AG09319 (cell line): Measurements from ENCODE around the gene HAPLN3.
"Not testable (repeated sequence)": the region's sequence is repeated elsewhere in the genome, so short reads cannot be mapped to it uniquely, and the experiment has no call there.

Experiments
- DNase-seq: peaks from one replicate; pipeline ENCODE4 v3.0.0-alpha.2; 2010; ENCODE audit warnings: low read depth; ENCODE audit errors: extremely low read depth
- CTCF ChIP-seq: IDR thresholded peaks from 2 replicates; pipeline ENCODE4 v1.5.1; 2011; ENCODE audit warnings: low read depth, mild to moderate bottlenecking, inconsistent platforms, low read length, moderate library complexity

Gene HAPLN3

DNA sequence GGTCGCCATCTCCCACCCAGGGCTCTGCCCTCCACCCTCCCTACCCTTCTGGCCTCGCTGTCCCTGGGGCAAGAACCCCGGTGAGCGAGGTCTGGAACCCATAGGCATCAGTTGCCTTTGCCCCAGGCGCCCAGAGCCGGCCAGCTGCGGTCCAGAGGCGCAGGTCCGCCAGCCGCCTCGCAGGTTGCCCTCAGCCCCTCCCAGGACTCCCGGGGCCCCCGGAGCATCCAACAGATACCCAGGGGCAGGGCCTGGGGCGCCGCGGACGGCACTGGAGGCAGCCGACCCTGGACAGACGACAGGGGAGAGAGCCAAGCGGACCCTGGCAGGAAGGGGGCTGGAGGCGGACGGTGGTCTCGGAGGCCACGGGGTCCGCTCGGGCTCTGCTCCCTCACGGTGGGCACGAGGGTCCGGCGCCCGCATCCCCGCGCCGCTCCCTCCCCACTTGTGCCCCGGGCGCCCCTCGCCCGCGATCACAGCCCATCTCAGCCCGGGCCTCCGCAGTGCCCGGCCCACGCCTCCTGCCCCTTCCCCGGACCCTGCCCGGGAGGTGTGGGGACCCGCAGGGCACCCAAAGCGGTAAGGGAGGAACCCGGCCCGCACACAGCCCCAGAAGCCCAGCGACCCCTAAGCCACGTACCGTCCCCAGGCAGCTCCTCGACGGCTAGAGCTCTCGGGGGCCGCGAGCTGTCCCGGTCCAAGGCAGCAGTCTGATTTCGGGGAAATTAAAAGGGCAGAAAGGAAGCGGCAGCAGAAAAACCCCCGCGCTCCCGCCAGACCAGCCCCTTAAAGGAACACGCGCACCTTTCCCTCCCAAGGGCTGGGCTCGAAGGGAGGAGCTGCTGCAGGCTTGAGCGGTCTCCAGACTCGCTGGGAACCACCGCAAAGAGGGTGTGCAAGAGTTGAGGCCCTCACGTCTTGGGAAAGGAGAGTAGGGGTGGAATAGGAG lies at the start of gene HAPLN3:
Gene HAPLN3, minus strand, starts transcription at position 726 of the 949 bp plus-strand sequence. CDS start 8,246 bp downstream, outside the sequence.
- DNase-seq, result no peak

DNA sequence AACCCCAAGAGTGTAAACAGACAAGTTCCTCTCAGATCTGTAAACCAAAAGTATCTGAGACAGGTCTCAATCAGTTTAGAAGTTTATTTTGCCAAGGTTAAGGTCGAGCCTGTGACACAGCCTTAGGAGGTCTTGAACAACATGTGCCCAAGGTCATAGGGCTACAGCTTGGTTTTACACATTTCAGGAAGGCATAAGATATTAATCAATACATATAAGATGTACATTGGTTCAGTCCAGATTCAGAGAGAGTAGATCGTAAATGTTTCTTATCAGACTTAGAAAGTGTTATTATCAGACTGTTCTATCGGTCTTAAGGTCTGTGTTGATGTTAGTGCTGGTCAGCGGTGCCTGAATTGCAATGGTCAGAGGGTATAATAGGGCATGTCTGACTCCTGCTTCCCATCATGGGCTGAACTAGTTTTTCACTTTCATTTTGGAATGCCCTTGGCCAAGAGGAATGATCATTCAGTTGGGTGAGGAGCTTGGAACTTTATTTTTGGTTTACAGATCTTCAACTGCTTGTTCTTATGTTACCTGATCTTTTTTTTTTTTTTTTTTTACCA lies 44.8 kb upstream of the HAPLN3 start:
- DNase-seq, result no peak
- no peak for TF ChIP-seq CTCF

More for the DNA sequence above, at the start of gene HAPLN3:
- TF ChIP-seq CTCF, result no peak

- DNase-seq, result no peak
- no peak for TF ChIP-seq CTCF
Measured at GRCh38 chr15:88939486-88939806, 44.1 kb upstream of the HAPLN3 start.

DNA sequence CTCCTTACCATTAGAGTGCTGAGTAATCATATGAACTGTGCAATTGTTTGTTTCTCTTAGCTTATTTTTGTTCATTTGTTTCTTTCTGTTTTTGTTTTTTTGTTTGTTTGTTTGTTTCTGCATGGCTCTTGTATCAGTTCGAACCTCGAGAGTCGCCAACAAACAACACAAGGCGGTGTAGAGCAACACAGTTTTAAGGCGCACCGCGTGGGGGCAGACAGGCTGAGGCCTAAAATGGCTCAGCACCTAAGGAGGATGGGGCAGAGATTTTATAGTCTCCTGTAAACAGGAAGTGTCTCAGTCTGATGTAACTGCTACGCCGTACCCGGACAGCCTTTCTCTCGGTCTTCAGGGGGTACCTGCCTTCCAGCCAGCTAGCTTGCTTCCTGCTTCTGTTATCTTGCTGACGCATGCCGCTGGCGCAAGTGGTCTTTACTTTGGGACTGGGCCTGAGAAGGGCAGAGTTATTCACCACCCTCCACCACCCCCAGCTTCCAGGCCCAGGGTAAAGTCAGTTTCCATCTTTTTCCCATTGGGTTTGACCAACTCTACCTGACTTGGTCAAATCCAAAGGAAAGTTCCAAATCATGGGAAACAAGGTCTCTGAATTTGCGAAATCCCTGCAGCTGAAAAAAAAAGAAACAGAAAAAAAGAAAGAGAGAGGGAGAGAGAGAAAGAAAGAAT lies 43.6 kb upstream of the HAPLN3 start:
- TF ChIP-seq CTCF, result no peak
- DNase-seq, result no peak

DNA sequence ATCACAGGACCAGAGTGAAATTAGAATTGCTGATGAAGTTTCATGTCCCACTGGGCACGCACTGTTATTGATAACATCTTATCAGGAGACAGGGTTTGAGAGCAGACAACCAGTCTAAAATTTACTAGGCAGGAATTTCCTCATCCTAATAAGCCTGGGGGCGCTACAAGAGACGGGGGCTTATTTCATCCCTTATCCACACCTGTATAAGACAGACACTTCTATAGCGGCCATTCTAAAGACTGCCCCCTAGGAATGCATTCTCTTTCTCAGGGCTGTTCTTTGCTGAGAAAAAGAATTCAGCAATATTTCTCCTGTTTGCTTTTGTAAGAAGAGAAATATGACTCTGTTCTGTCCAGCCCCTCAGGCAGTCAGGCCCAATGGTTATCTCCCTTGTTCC lies 39.1 kb upstream of the HAPLN3 start:
- DNase-seq, result not testable (repeated sequence)

- no peak for TF ChIP-seq CTCF
Measured at GRCh38 chr15:88932875-88933330, 37.6 kb upstream of the HAPLN3 start.

DNA sequence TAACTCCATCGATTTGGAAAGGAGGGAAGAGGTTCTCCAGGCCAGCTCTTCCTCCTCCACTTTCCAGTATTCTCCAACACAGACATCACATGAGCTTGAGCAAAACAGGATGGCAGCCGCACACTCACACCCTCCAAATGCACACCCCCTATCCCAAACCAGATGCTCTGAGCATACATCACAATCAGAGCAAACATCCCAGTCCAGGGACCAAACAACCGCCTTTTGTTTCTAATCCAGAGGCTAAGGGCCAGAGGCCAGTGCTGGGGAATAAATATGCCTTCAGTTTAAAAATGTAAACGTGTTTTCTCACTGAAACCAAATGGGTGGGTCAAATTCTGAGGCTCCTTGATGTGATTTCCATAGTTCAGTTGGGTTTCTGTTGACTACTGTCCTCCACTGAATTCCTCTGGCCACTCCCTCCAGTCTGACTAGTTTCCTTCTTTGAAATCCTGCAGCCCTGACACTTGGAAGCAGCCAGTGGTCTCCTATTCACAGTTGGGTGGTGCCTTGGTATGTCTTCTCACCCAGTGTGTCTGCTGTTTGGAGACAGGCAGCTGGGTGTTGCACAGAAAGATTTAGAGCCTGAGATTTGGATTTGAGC lies 37.0 kb upstream of the HAPLN3 start:
- no peak for TF ChIP-seq CTCF
- DNase-seq, result no peak

More at GRCh38 chr15:88932875-88933330, 37.6 kb upstream of the HAPLN3 start:
- DNase-seq, result no peak
